ENCODE data around the gene SDHAF4. TPM values are rescaled to one million over a fixed set of nuclear protein-coding genes. Genes with fewer than 3 reads are reported as not detected.
"Not testable (repeated sequence)": the region's sequence is repeated elsewhere in the genome, so short reads cannot be mapped to it uniquely, and the experiment has no call there.

The SDHAF4 gene
- total and polyA plus RNA-seq, 7 donors, result 3.9 to 11.4 (median 8.3) TPM

- no peaks in the 10 kb centered on the region for H3K4me1 ChIP-seq
- 94 to 95% (median 94%) methylated on average over 3 of the region's 3 CpGs for WGBS, 3 donors
- H3K9me3 ChIP-seq, result no peaks in the 10 kb centered on the region
- no peak for ATAC-seq
- intact Hi-C loops (cut with DNase I), result no loop called here
- DNase-seq, result no peak
- H3K27me3 ChIP-seq (ENCODE audit: insufficient read depth in 3 of 3, low read length in 2 of 3), result no peaks in the 10 kb centered on the region
- H3K4me3 ChIP-seq, result no peak overlapping the region
- TF ChIP-seq, protein P1, sequence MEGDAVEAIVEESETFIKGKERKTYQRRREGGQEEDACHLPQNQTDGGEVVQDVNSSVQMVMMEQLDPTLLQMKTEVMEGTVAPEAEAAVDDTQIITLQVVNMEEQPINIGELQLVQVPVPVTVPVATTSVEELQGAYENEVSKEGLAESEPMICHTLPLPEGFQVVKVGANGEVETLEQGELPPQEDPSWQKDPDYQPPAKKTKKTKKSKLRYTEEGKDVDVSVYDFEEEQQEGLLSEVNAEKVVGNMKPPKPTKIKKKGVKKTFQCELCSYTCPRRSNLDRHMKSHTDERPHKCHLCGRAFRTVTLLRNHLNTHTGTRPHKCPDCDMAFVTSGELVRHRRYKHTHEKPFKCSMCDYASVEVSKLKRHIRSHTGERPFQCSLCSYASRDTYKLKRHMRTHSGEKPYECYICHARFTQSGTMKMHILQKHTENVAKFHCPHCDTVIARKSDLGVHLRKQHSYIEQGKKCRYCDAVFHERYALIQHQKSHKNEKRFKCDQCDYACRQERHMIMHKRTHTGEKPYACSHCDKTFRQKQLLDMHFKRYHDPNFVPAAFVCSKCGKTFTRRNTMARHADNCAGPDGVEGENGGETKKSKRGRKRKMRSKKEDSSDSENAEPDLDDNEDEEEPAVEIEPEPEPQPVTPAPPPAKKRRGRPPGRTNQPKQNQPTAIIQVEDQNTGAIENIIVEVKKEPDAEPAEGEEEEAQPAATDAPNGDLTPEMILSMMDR (IDR thresholded peaks at IDR 0.05), result no peak
- no peak overlapping the region for H3K27ac ChIP-seq
- peaks cover 0 to 27% of the 10 kb centered on the region in 2 donors for H3K36me3 ChIP-seq (ENCODE audit: insufficient read depth in 1 of 2, low read depth in 1 of 2)
These were observed 26.4 kb downstream of the SDHAF4 start for GRCh38 chr6:70593118-70593486.

DNA sequence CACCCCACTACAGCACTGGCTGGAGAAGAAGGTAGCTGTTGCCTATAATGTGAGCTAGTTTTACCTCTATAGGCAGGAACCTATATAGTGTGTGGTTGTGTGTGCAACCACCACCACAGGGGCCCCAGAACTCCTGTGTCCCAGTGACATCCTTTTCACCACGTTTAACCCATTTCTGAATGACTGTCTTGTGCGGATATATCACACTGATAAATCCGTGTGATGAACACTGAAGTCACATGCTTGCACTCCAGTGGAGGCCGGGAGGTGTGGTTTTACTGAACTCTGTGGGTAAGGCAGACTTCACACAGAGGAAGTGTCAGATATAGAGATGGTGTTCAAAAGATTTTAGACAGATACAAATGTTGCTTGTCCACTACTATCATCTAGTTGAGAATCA is 32.5 kb downstream of the SDHAF4 start:
- Histone ChIP-seq H3K36me3 (ENCODE audit: insufficient read depth in 1 of 2, low read depth in 1 of 2) (no peaks in the 10 kb centered on the region), H3K27me3 (ENCODE audit: insufficient read depth in 3 of 3, low read length in 2 of 3) (no peaks in the 10 kb centered on the region), H3K4me1 (no peaks in the 10 kb centered on the region), H3K4me3 (no peak overlapping the region), H3K27ac (no peak overlapping the region), H3K9me3 (no peaks in the 10 kb centered on the region)
- TF ChIP-seq, protein P1 (IDR thresholded peaks at IDR 0.05), result no peak
- intact Hi-C loops (cut with DNase I), result no loop called here
- WGBS, 3 donors, result 70 to 85% (median 83%) methylated on average over 4 of the region's 4 CpGs
- no peak for ATAC-seq
- no peak for DNase-seq

GRCh38 chr6:70601014-70601413 is 34.3 kb downstream of the SDHAF4 start:
- no peaks in the 10 kb centered on the region for H3K9me3 ChIP-seq
- ATAC-seq, result no peak
- H3K4me3 ChIP-seq, result no peak overlapping the region
- DNase-seq, result no peak
- TF ChIP-seq, protein P1 (IDR thresholded peaks at IDR 0.05), result no peak
- WGBS, 3 donors, result 49 to 66% (median 52%) methylated on average over 3 of the region's 3 CpGs
- H3K27me3 ChIP-seq (ENCODE audit: insufficient read depth in 3 of 3, low read length in 2 of 3), result no peaks in the 10 kb centered on the region
- H3K36me3 ChIP-seq (ENCODE audit: insufficient read depth in 1 of 2, low read depth in 1 of 2), result no peaks in the 10 kb centered on the region
- no peaks in the 10 kb centered on the region for H3K4me1 ChIP-seq
- intact Hi-C loops (cut with DNase I), result no loop called here
- H3K27ac ChIP-seq, result no peak overlapping the region

DNA sequence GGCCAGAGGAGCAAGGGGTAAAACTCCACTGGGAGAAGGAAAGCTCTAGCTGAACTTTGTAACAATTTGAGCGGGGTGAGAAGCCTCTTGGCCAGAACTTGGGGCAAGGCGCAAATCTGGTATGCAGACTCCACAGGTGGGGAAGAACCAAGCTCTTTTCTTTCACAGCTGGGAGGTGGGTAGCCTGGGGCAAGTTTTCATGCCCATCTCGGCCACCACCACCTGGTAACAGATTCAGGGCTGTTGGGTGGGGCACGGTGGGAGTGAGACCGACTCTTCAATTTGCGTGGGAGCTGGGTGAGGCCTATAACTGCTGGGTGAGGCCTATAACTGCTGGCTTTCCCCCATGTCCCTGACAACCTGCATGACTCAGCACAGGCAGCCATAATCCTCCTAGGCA is 37.5 kb downstream of the SDHAF4 start:
- H3K4me3 ChIP-seq, result no peak overlapping the region
- H3K27ac ChIP-seq, result no peak overlapping the region
- H3K36me3 ChIP-seq (ENCODE audit: insufficient read depth in 1 of 2, low read depth in 1 of 2), result no peaks in the 10 kb centered on the region
- no peaks in the 10 kb centered on the region for H3K9me3 ChIP-seq
- TF ChIP-seq, protein P1 (IDR thresholded peaks at IDR 0.05), result no peak
- intact Hi-C loops (cut with DNase I), result no loop called here
- WGBS, 3 donors, result 85 to 91% (median 91%) methylated on average over 6 of the region's 6 CpGs
- H3K4me1 ChIP-seq, result no peaks in the 10 kb centered on the region
- DNase-seq (no peak), ATAC-seq (no peak)
- no peaks in the 10 kb centered on the region for H3K27me3 ChIP-seq (ENCODE audit: insufficient read depth in 3 of 3, low read length in 2 of 3)

GRCh38 chr6:70607371-70607770 is 40.6 kb downstream of the SDHAF4 start:
- H3K4me1 ChIP-seq; H3K27ac ChIP-seq; H3K4me3 ChIP-seq; intact Hi-C loops (cut with DNase I); H3K36me3 ChIP-seq (ENCODE audit: insufficient read depth in 1 of 2, low read depth in 1 of 2); H3K27me3 ChIP-seq (ENCODE audit: insufficient read depth in 3 of 3, low read length in 2 of 3); H3K9me3 ChIP-seq; ATAC-seq; DNase-seq: not testable (repeated sequence)
- WGBS, 3 donors, result 64 to 82% (median 80%) methylated on average over 2 of the region's 2 CpGs

- H3K27me3 ChIP-seq (ENCODE audit: insufficient read depth in 3 of 3, low read length in 2 of 3); ATAC-seq; DNase-seq; H3K9me3 ChIP-seq; H3K27ac ChIP-seq; intact Hi-C loops (cut with DNase I); H3K4me3 ChIP-seq; H3K4me1 ChIP-seq; H3K36me3 ChIP-seq (ENCODE audit: insufficient read depth in 1 of 2, low read depth in 1 of 2): not testable (repeated sequence)
- WGBS, 3 donors, result 88 to 91% (median 89%) methylated on average over 13 of the region's 13 CpGs
These were observed 42.5 kb downstream of the SDHAF4 start for GRCh38 chr6:70609181-70609580.
